Measurements from ENCODE around the gene MSANTD3.

DNA sequence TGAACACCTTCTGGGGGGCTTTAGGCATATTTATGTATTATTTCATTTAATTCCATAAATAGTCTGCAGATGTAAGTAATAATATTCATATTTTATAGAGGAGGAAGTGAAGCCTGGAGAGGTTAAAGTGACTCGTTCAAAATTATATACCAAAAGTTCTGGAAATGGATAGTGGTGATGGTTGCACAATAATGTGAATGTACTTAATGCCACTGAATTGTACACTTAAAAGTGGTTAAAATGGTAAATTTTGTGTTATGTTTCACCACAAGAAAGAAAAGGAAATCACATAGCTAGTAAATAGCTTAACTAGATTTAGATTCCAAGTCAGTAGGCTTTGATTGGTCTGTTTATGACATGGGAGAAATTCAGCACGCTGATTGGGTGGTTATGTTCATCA, 33.0 kb downstream of the MSANTD3 start:
- no peak for TF ChIP-seq ELF4 (CRISPR knock-in tag; IDR thresholded peaks at IDR 0.05; ENCODE audit: borderline replicate concordance)
- no peak for TF ChIP-seq DNMT1 (CRISPR knock-in tag; IDR thresholded peaks at IDR 0.05)
- TF ChIP-seq, protein P1, sequence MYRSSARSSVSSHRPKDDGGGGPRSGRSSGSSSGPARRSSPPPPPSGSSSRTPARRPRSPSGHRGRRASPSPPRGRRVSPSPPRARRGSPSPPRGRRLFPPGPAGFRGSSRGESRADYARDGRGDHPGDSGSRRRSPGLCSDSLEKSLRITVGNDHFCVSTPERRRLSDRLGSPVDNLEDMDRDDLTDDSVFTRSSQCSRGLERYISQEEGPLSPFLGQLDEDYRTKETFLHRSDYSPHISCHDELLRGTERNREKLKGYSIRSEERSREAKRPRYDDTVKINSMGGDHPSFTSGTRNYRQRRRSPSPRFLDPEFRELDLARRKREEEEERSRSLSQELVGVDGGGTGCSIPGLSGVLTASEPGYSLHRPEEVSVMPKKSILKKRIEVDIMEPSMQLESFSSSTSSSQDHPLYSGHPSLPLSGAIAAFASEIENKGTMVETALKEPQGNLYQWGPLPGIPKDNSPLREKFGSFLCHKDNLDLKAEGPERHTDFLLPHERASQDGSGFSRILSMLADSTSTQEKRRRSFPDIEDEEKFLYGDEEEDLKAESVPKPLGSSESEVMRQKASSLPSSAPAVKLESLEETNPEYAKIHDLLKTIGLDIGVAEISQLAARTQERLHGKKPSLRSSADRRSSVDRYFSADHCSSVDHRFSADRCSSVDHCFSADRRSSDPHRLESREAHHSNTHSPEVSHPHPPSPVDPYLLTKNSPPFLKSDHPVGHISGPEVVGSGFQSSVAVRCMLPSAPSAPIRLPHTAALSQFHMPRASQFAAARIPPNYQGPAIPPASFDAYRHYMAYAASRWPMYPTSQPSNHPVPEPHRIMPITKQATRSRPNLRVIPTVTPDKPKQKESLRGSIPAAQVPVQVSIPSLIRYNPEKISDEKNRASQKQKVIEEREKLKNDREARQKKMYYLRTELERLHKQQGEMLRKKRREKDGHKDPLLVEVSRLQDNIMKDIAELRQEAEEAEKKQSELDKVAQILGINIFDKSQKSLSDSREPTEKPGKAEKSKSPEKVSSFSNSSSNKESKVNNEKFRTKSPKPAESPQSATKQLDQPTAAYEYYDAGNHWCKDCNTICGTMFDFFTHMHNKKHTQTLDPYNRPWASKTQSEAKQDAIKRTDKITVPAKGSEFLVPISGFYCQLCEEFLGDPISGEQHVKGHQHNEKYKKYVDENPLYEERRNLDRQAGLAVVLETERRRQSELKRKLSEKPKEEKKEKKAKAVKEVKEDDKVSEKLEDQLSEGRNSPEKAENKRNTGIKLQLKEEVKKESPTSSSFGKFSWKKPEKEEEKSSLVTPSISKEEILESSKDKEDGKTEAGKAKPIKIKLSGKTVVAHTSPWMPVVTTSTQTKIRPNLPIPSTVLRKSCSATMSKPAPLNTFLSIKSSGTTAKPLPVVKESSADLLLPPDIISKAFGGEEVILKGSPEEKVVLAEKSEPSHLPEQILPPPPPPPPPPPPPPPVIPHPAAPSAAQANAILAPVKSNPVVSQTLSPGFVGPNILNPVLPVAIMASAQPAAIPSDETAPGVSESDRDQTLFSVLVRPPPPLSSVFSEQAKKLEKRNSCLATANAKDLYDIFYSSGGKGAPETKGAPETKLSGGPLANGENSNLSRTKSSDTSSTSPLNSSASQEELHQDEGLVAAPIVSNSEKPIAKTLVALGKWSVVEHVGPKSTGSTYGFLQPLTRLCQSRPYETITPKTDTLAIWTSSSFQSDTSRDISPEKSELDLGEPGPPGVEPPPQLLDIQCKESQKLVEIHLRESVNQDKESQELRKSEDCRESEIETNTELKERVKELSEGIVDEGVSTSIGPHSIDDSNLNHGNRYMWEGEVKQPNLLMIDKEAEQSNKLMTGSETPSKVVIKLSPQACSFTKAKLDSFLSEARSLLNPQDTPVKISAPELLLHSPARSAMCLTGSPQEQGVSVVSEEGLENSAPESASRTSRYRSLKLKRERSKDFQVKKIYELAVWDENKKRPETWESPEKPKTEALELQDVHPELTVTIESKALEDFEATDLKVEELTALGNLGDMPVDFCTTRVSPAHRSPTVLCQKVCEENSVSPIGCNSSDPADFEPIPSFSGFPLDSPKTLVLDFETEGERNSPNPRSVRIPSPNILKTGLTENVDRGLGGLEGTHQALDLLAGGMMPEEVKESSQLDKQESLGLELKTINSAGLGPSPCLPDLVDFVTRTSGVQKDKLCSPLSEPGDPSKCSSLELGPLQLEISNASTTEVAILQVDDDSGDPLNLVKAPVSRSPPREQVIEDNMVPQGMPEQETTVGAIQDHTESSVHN (CRISPR knock-in tag; IDR thresholded peaks at IDR 0.05), result no peak
- TF ChIP-seq, protein P2, sequence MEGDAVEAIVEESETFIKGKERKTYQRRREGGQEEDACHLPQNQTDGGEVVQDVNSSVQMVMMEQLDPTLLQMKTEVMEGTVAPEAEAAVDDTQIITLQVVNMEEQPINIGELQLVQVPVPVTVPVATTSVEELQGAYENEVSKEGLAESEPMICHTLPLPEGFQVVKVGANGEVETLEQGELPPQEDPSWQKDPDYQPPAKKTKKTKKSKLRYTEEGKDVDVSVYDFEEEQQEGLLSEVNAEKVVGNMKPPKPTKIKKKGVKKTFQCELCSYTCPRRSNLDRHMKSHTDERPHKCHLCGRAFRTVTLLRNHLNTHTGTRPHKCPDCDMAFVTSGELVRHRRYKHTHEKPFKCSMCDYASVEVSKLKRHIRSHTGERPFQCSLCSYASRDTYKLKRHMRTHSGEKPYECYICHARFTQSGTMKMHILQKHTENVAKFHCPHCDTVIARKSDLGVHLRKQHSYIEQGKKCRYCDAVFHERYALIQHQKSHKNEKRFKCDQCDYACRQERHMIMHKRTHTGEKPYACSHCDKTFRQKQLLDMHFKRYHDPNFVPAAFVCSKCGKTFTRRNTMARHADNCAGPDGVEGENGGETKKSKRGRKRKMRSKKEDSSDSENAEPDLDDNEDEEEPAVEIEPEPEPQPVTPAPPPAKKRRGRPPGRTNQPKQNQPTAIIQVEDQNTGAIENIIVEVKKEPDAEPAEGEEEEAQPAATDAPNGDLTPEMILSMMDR (CRISPR knock-in tag; IDR thresholded peaks at IDR 0.05), result no peak
- TF ChIP-seq ZNF274 (CRISPR knock-in tag; IDR thresholded peaks at IDR 0.05), result no peak
- TF ChIP-seq, protein P3, sequence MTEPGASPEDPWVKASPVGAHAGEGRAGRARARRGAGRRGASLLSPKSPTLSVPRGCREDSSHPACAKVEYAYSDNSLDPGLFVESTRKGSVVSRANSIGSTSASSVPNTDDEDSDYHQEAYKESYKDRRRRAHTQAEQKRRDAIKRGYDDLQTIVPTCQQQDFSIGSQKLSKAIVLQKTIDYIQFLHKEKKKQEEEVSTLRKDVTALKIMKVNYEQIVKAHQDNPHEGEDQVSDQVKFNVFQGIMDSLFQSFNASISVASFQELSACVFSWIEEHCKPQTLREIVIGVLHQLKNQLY (CRISPR knock-in tag; IDR thresholded peaks at IDR 0.05), result no peak
- TF ChIP-seq ZBTB8A (CRISPR knock-in tag; IDR thresholded peaks at IDR 0.05; ENCODE audit: borderline replicate concordance, low read depth), result no peak
